Karpas-422 (cell line): ENCODE measurements around the gene ANGEL1. TPM values are rescaled to one million over a fixed set of nuclear protein-coding genes. Genes with fewer than 3 reads are reported as not detected.

ENCODE experiments used
- DNase-seq: peaks from one replicate; pipeline ENCODE4 v3.0.0-alpha.2; 2015
- H2AFZ ChIP-seq: fragments of 200-600 bp; sonication (generic); 2 replicates; pipeline ENCODE4 v1.6.1; 2014; ENCODE audit warnings: antibody characterized with exemption, low read length, mixed read lengths
- H3K27ac ChIP-seq: fragments of 200-600 bp; sonication (generic); 2 replicates; pipeline ENCODE4 v1.5.1; 2014; ENCODE audit warnings: mild to moderate bottlenecking, low read length, moderate library complexity
- H3K27me3 ChIP-seq: fragments of 200-600 bp; sonication (generic); 2 replicates; pipeline ENCODE4 v1.6.1; 2014; ENCODE audit warnings: low read length, mixed read lengths
- H3K36me3 ChIP-seq: fragments of 200-600 bp; sonication (generic); 2 replicates; pipeline ENCODE4 v1.6.1; 2014; ENCODE audit warnings: low read length, mixed read lengths; ENCODE audit not compliant: insufficient read depth
- H3K4me1 ChIP-seq: fragments of 200-600 bp; sonication (generic); 2 replicates; pipeline ENCODE4 v1.6.1; 2014; ENCODE audit warnings: mild to moderate bottlenecking, low read length, mixed read lengths
- H3K4me2 ChIP-seq: fragments of 200-600 bp; sonication (generic); 2 replicates; pipeline ENCODE4 v1.6.1; 2014; ENCODE audit warnings: low read length, low read depth, mild to moderate bottlenecking; ENCODE audit not compliant: poor library complexity, severe bottlenecking
- H3K4me3 ChIP-seq: fragments of 200-600 bp; sonication (generic); 2 replicates; pipeline ENCODE4 v1.5.1; 2014; ENCODE audit warnings: mild to moderate bottlenecking, antibody characterized with exemption, low read length, mixed read lengths
- H3K79me2 ChIP-seq: fragments of 200-600 bp; sonication (generic); 2 replicates; pipeline ENCODE4 v1.6.1; 2014; ENCODE audit warnings: mild to moderate bottlenecking, low read length, mixed read lengths
- H3K9ac ChIP-seq: fragments of 200-600 bp; sonication (generic); 2 replicates; pipeline ENCODE4 v1.6.0; 2014; ENCODE audit warnings: low read length
- H3K9me2 ChIP-seq: fragments of 200-600 bp; sonication (generic), shearing (Covaris generic); replicated peaks from 2 replicates; pipeline ENCODE4 v1.6.0; 2014; ENCODE audit warnings: mild to moderate bottlenecking, low read length, moderate library complexity; ENCODE audit not compliant: insufficient read depth
- H3K9me3 ChIP-seq: fragments of 300-700, 200-600 bp; sonication (generic); 2 replicates; pipeline ENCODE4 v1.6.1; 2014; ENCODE audit warnings: low read length, mixed read lengths
- H4K20me1 ChIP-seq: fragments of 200-600 bp; sonication (generic); 2 replicates; pipeline ENCODE4 v1.6.1; 2014; ENCODE audit warnings: mild to moderate bottlenecking, antibody characterized with exemption, low read length, low read depth; ENCODE audit not compliant: insufficient read depth
- total RNA-seq: library from RNA; depleted of rRNA; stranded (reverse); fragments of >200 nt; shearing (Covaris generic); gene quantifications from 2 replicates; pipeline ENCODE4 v1.2.3, GENCODE V29; 2014; ENCODE audit warnings: low replicate concordance

The ANGEL1 gene
- total RNA-seq, 1 experiment from 2014 or later = 29.4 TPM

GRCh38 chr14:76784266-76784874 is 28.3 kb downstream of the ANGEL1 start:
- Histone ChIP-seq H3K36me3 (peaks cover 4% of the 10 kb centered on the region; the same call in 1 of the 2 replicates), H3K27ac (no peak overlapping the region), H3K9me2 (no peaks in the 10 kb centered on the region), H3K27me3 (no peaks in the 10 kb centered on the region), H4K20me1 (no peaks in the 10 kb centered on the region), H3K4me1 (no peaks in the 10 kb centered on the region), H3K79me2 (no peaks in the 10 kb centered on the region), H2AFZ (no peak overlapping the region), H3K9me3 (no peaks in the 10 kb centered on the region), H3K4me2 (no peak overlapping the region), H3K4me3 (no peak overlapping the region), H3K9ac (no peak overlapping the region)
- DNase-seq = no peak

- Histone ChIP-seq H3K9me2 (no peaks in the 10 kb centered on the region), H3K79me2 (no peaks in the 10 kb centered on the region), H3K27me3 (no peaks in the 10 kb centered on the region), H3K36me3 (peaks cover 4% of the 10 kb centered on the region; the same call in 1 of the 2 replicates), H3K4me2 (no peak overlapping the region), H2AFZ (no peak overlapping the region), H3K9me3 (no peaks in the 10 kb centered on the region), H3K4me1 (no peaks in the 10 kb centered on the region), H3K9ac (no peak overlapping the region), H3K27ac (no peak overlapping the region), H3K4me3 (no peak overlapping the region), H4K20me1 (no peaks in the 10 kb centered on the region)
- no peak for DNase-seq
These were observed 29.7 kb downstream of the ANGEL1 start for GRCh38 chr14:76782885-76783566.

GRCh38 chr14:76782115-76782884 is 30.4 kb downstream of the ANGEL1 start:
- Histone ChIP-seq H3K36me3 (peaks cover 4% of the 10 kb centered on the region; the same call in 1 of the 2 replicates), H3K9ac (no peak overlapping the region), H3K4me1 (no peaks in the 10 kb centered on the region), H4K20me1 (0 out of 2 replicates have a peak, but pooled peaks cover 4% of the 10 kb centered on the region), H3K27ac (no peak overlapping the region), H2AFZ (no peak overlapping the region), H3K9me2 (no peaks in the 10 kb centered on the region), H3K4me2 (no peak overlapping the region), H3K27me3 (no peaks in the 10 kb centered on the region), H3K79me2 (no peaks in the 10 kb centered on the region), H3K9me3 (no peaks in the 10 kb centered on the region), H3K4me3 (no peak overlapping the region)
- DNase-seq = no peak

GRCh38 chr14:76781648-76782051 is 31.0 kb downstream of the ANGEL1 start:
- Histone ChIP-seq H4K20me1 (0 out of 2 replicates have a peak, but pooled peaks cover 4% of the 10 kb centered on the region), H3K9me2 (no peaks in the 10 kb centered on the region), H3K9me3 (no peaks in the 10 kb centered on the region), H3K9ac (no peak overlapping the region), H3K36me3 (peaks cover 4% of the 10 kb centered on the region; the same call in 1 of the 2 replicates), H3K4me1 (no peaks in the 10 kb centered on the region), H3K4me2 (no peak overlapping the region), H3K27ac (no peak overlapping the region), H3K79me2 (no peaks in the 10 kb centered on the region), H2AFZ (no peak overlapping the region), H3K4me3 (no peak overlapping the region), H3K27me3 (no peaks in the 10 kb centered on the region)
- DNase-seq = no peak

GRCh38 chr14:76780875-76781647 is 31.6 kb downstream of the ANGEL1 start:
- no peaks in the 10 kb centered on the region for H3K27me3 ChIP-seq
- no peaks in the 10 kb centered on the region for H3K9me3 ChIP-seq
- H2AFZ ChIP-seq = no peak overlapping the region
- no peak overlapping the region for H3K27ac ChIP-seq
- DNase-seq = no peak
- no peak overlapping the region for H3K4me3 ChIP-seq
- no peaks in the 10 kb centered on the region for H3K4me1 ChIP-seq
- H3K4me2 ChIP-seq = no peak overlapping the region
- no peaks in the 10 kb centered on the region for H3K79me2 ChIP-seq
- H3K9me2 ChIP-seq = no peaks in the 10 kb centered on the region
- no peak overlapping the region for H3K9ac ChIP-seq
- 0 out of 2 replicates have a peak, but pooled peaks cover 4% of the 10 kb centered on the region for H4K20me1 ChIP-seq
- peaks cover 4% of the 10 kb centered on the region; the same call in 1 of the 2 replicates for H3K36me3 ChIP-seq

GRCh38 chr14:76780360-76780759 is 32.3 kb downstream of the ANGEL1 start:
- Histone ChIP-seq H3K9me3 (no peaks in the 10 kb centered on the region), H3K27ac (no peak overlapping the region), H3K79me2 (no peaks in the 10 kb centered on the region), H4K20me1 (0 out of 2 replicates have a peak, but pooled peaks cover 4% of the 10 kb centered on the region), H3K36me3 (peaks cover 4% of the 10 kb centered on the region; the same call in 1 of the 2 replicates), H3K9ac (no peak overlapping the region), H2AFZ (no peak overlapping the region), H3K4me2 (no peak overlapping the region), H3K27me3 (no peaks in the 10 kb centered on the region), H3K9me2 (no peaks in the 10 kb centered on the region), H3K4me1 (no peaks in the 10 kb centered on the region), H3K4me3 (no peak overlapping the region)
- no peak for DNase-seq

GRCh38 chr14:76780058-76780345 is 32.7 kb downstream of the ANGEL1 start:
- H3K9me3 ChIP-seq = no peaks in the 10 kb centered on the region
- H3K79me2 ChIP-seq = no peaks in the 10 kb centered on the region
- no peaks in the 10 kb centered on the region for H3K4me1 ChIP-seq
- no peak for DNase-seq
- H3K4me2 ChIP-seq = no peak overlapping the region
- no peaks in the 10 kb centered on the region for H3K9me2 ChIP-seq
- no peak overlapping the region for H2AFZ ChIP-seq
- H3K36me3 ChIP-seq = peaks cover 4% of the 10 kb centered on the region; the same call in 1 of the 2 replicates
- H3K27ac ChIP-seq = no peak overlapping the region
- no peak overlapping the region for H3K4me3 ChIP-seq
- H3K27me3 ChIP-seq = no peaks in the 10 kb centered on the region
- H3K9ac ChIP-seq = no peak overlapping the region
- H4K20me1 ChIP-seq = 0 out of 2 replicates have a peak, but pooled peaks cover 4% of the 10 kb centered on the region
